Neural cell (in vitro differentiated cells): ENCODE measurements around the gene MEDAG. TPM values are rescaled to one million over a fixed set of nuclear protein-coding genes. Genes with fewer than 3 reads are reported as not detected.

Experiments used
- H2AFZ ChIP-seq: fragments of 200-600, 300-800 bp; sonication (generic), shearing (Covaris generic); 2 replicates; pipeline ENCODE4 v1.6.0; 2014; ENCODE audit warnings: low read depth, mild to moderate bottlenecking, antibody characterized with exemption, low read length, moderate library complexity
- H3F3A ChIP-seq: fragments of 200-600 bp; shearing (Covaris generic); 2 replicates; pipeline ENCODE4 v1.6.1; 2016; ENCODE audit warnings: mild to moderate bottlenecking, moderate library complexity, mixed read lengths, antibody characterized with exemption, low read length; ENCODE audit not compliant: insufficient read depth, poor library complexity, severe bottlenecking
- H3K27ac ChIP-seq: fragments of 200-600, 300-800 bp; sonication (generic), shearing (Covaris generic); 2 replicates; pipeline ENCODE4 v1.5.1; 2014; ENCODE audit warnings: mild to moderate bottlenecking, low read length, moderate library complexity
- H3K27me3 ChIP-seq: fragments of 300-800, 200-600 bp; sonication (generic), shearing (Covaris generic); 2 replicates; pipeline ENCODE4 v1.6.0; 2014; ENCODE audit warnings: mild to moderate bottlenecking, low read depth, low read length, moderate library complexity; ENCODE audit not compliant: insufficient read depth
- H3K36me3 ChIP-seq: fragments of 300-800, 200-600 bp; sonication (generic), shearing (Covaris generic); 2 replicates; pipeline ENCODE4 v1.5.1; 2014; ENCODE audit warnings: mild to moderate bottlenecking, antibody characterized with exemption, low read length, moderate library complexity; ENCODE audit not compliant: insufficient read depth
- H3K4me2 ChIP-seq: fragments of 300-800, 200-600 bp; sonication (generic), shearing (Covaris generic); 2 replicates; pipeline ENCODE4 v1.6.0; 2014; ENCODE audit warnings: mild to moderate bottlenecking, low read length
- H3K4me3 ChIP-seq: fragments of 300-800, 200-600 bp; sonication (generic), shearing (Covaris generic); 2 replicates; pipeline ENCODE4 v1.5.1; 2014; ENCODE audit warnings: mild to moderate bottlenecking, low read length, moderate library complexity
- H3K79me2 ChIP-seq: fragments of 200-600 bp; shearing (Covaris generic); replicated peaks from 2 replicates; pipeline ENCODE4 v1.6.0; 2014; ENCODE audit warnings: mild to moderate bottlenecking, low read length, moderate library complexity; ENCODE audit not compliant: insufficient read depth
- H3K9ac ChIP-seq: fragments of 300-800, 200-600 bp; sonication (generic), shearing (Covaris generic); 2 replicates; pipeline ENCODE4 v1.6.1; 2016; ENCODE audit warnings: mild to moderate bottlenecking, low read length, mixed read lengths
- H3K9me2 ChIP-seq: fragments of 200-600 bp; shearing (Covaris generic); 2 replicates; pipeline ENCODE4 v1.6.1; 2016; ENCODE audit warnings: mild to moderate bottlenecking, low read length, mixed read lengths; ENCODE audit not compliant: insufficient read depth
- H3K9me3 ChIP-seq: fragments of 200-600, 300-800 bp; sonication (generic), shearing (Covaris generic); 2 replicates; pipeline ENCODE4 v1.6.1; 2016; ENCODE audit warnings: mild to moderate bottlenecking, mixed run types, low read length, moderate library complexity, mixed read lengths
- H4K20me1 ChIP-seq: fragments of 200-600 bp; shearing (Covaris generic); 2 replicates; pipeline ENCODE4 v1.6.1; 2016; ENCODE audit warnings: mild to moderate bottlenecking, mixed run types; ENCODE audit not compliant: insufficient read depth
- CTCF ChIP-seq: fragments of 450-650 bp; IDR thresholded peaks from 2 replicates; pipeline ENCODE4 v1.5.1; 2014; ENCODE audit warnings: antibody characterized with exemption, mild to moderate bottlenecking, moderate library complexity; ENCODE audit not compliant: poor library complexity, severe bottlenecking
- EP300 ChIP-seq: fragments of 450-650 bp; conservative IDR thresholded peaks from 2 replicates; pipeline ENCODE4 v1.6.1; 2014; ENCODE audit warnings: antibody characterized with exemption, mild to moderate bottlenecking, moderate library complexity; ENCODE audit not compliant: poor library complexity, severe bottlenecking
- EZH2 ChIP-seq: fragments of 200-600, 300-800 bp; shearing (Covaris generic), sonication (generic); IDR thresholded peaks from 2 replicates; pipeline ENCODE4 v1.6.1; 2014; ENCODE audit warnings: antibody characterized with exemption, low read length, borderline replicate concordance, mild to moderate bottlenecking; ENCODE audit not compliant: insufficient read depth, poor library complexity, severe bottlenecking
- MXI1 ChIP-seq: fragments of 450-650 bp; conservative IDR thresholded peaks from 2 replicates; pipeline ENCODE4 v1.6.1; 2014; ENCODE audit warnings: antibody characterized with exemption, mild to moderate bottlenecking; ENCODE audit not compliant: poor library complexity, severe bottlenecking
- POLR2AphosphoS5 ChIP-seq: IDR thresholded peaks from 2 replicates; pipeline ENCODE4 v1.6.1; 2012
- RAD21 ChIP-seq: fragments of 450-650 bp; conservative IDR thresholded peaks from 2 replicates; pipeline ENCODE4 v1.6.1; 2014; ENCODE audit warnings: antibody characterized with exemption, mild to moderate bottlenecking, moderate library complexity
- REST ChIP-seq: IDR thresholded peaks from 2 replicates; pipeline ENCODE4 v1.6.1; 2012; ENCODE audit warnings: borderline replicate concordance
- SMC3 ChIP-seq: fragments of 450-650 bp; conservative IDR thresholded peaks from 2 replicates; pipeline ENCODE4 v1.6.1; 2014; ENCODE audit warnings: antibody characterized with exemption, mild to moderate bottlenecking, moderate library complexity; ENCODE audit not compliant: poor library complexity
- TAF1 ChIP-seq: IDR thresholded peaks from 2 replicates; pipeline ENCODE4 v1.6.1; 2012; ENCODE audit warnings: low read depth
- polyA plus RNA-seq: library from polyadenylated mRNA; depleted of rRNA; stranded (reverse); fragments of >200 nt; gene quantifications from 2 replicates; pipeline ENCODE4 v1.2.3, GENCODE V29; 2014

MEDAG gene
- polyA plus RNA-seq, 1 donor from 2014 or later: not detected

- TF ChIP-seq RAD21 (no peak), EP300 (no peak), SMC3 (no peak), EZH2 (no peak), POLR2AphosphoS5 (no peak), CTCF (no peak), REST (no peak), MXI1 (no peak), TAF1 (no peak)
- no peaks in the 10 kb centered on the region for H3K9me2 ChIP-seq
- no peak overlapping the region for H2AFZ ChIP-seq
- H3K4me3 ChIP-seq: no peak overlapping the region
- H4K20me1 ChIP-seq: no peaks in the 10 kb centered on the region
- no peaks in the 10 kb centered on the region for H3F3A ChIP-seq
- H3K27ac ChIP-seq: no peak overlapping the region
- no peaks in the 10 kb centered on the region for H3K79me2 ChIP-seq
- H3K27me3 ChIP-seq: no peaks in the 10 kb centered on the region
- H3K36me3 ChIP-seq: no peaks in the 10 kb centered on the region
- no peaks in the 10 kb centered on the region for H3K9me3 ChIP-seq
- H3K9ac ChIP-seq: no peak overlapping the region
- no peak overlapping the region for H3K4me2 ChIP-seq
These were observed 4.6 kb downstream of the MEDAG start for GRCh38 chr13:30910676-30911075.

- H3K4me2 ChIP-seq: peak overlapping the region; percentile 40
- H3K9me3 ChIP-seq: no peaks in the 10 kb centered on the region
- no peaks in the 10 kb centered on the region for H3K79me2 ChIP-seq
- no peaks in the 10 kb centered on the region for H3K9me2 ChIP-seq
- H3K27ac ChIP-seq: peak overlapping the region; percentile 66
- no peaks in the 10 kb centered on the region for H3K36me3 ChIP-seq
- peak overlapping the region; percentile 43 for H3K4me3 ChIP-seq
- TF ChIP-seq POLR2AphosphoS5 (peak; percentile 57), SMC3 (peak; percentile 40), CTCF (no peak)
- H3F3A ChIP-seq: no peaks in the 10 kb centered on the region
- H2AFZ ChIP-seq: peak overlapping the region; percentile 30
- no peaks in the 10 kb centered on the region for H4K20me1 ChIP-seq
- peak overlapping the region; percentile 40 for H3K9ac ChIP-seq
- no peaks in the 10 kb centered on the region for H3K27me3 ChIP-seq
These were observed 9.8 kb downstream of the MEDAG start for GRCh38 chr13:30915691-30916541.
